GM18858 (cell line): Measurements from ENCODE around the gene ZCCHC3.

Experiments used
- ATAC-seq: cut with Tn5 transposase; IDR thresholded peaks from one replicate; pipeline ENCODE4 v1.9.1; 2021; ENCODE audit not compliant: unreplicated experiment

Gene ZCCHC3

GRCh38 chr20:311609-312008 is 14.2 kb downstream of the ZCCHC3 start:
- no peak for ATAC-seq

GRCh38 chr20:312067-312466 is 14.7 kb downstream of the ZCCHC3 start:
- no peak for ATAC-seq

- ATAC-seq = no peak
These were observed 15.5 kb downstream of the ZCCHC3 start for GRCh38 chr20:312866-313265.

- ATAC-seq = no peak
These were observed 16.0 kb downstream of the ZCCHC3 start for GRCh38 chr20:313402-313801.

- ATAC-seq = no peak
These were observed 16.6 kb downstream of the ZCCHC3 start for GRCh38 chr20:313948-314347.

- no peak for ATAC-seq
These were observed 19.1 kb downstream of the ZCCHC3 start for GRCh38 chr20:316316-317068.

- peak; percentile 43 for ATAC-seq
These were observed 27.0 kb downstream of the ZCCHC3 start for GRCh38 chr20:324177-325044.

- peak; percentile 58 for ATAC-seq
These were observed 27.9 kb downstream of the ZCCHC3 start, which contains the start of gene SOX12 for GRCh38 chr20:325045-325888. TSS of gene SOX12 (plus strand) at chr20:325552. CDS start at chr20:325925, 373 bp downstream.

GRCh38 chr20:325889-326644 is 28.7 kb downstream of the ZCCHC3 start:
- no peak for ATAC-seq

- no peak for ATAC-seq
These were observed 29.3 kb downstream of the ZCCHC3 start for GRCh38 chr20:326645-327185.

GRCh38 chr20:327186-328026 is 30.0 kb downstream of the ZCCHC3 start:
- no peak for ATAC-seq

GRCh38 chr20:328027-328974 is 30.9 kb downstream of the ZCCHC3 start:
- no peak for ATAC-seq

GRCh38 chr20:328975-329695 is 31.8 kb downstream of the ZCCHC3 start:
- no peak for ATAC-seq

GRCh38 chr20:329851-330232 is 32.5 kb downstream of the ZCCHC3 start:
- no peak for ATAC-seq

- peak; percentile 32 for ATAC-seq
These were observed 33.1 kb downstream of the ZCCHC3 start for GRCh38 chr20:330233-331149.

GRCh38 chr20:334578-334977 is 37.2 kb downstream of the ZCCHC3 start:
- ATAC-seq = no peak
